H9 (cell line): Measurements from ENCODE around the gene OR2AT4. TPM values are rescaled to one million over a fixed set of nuclear protein-coding genes. Genes with fewer than 3 reads are reported as not detected.

Experiments used
- DNase-seq: peaks from one replicate; pipeline ENCODE4 v3.0.0-alpha.2; 2017
- H2AFZ ChIP-seq: one replicate; pipeline ENCODE4 v1.6.1; 2013; ENCODE audit warnings: mild to moderate bottlenecking, low read length, control low read depth, moderate library complexity
- H2AK5ac ChIP-seq: 2 replicates; pipeline ENCODE4 v1.6.1; 2013; ENCODE audit warnings: low read length, control low read depth, mixed read lengths; ENCODE audit not compliant: insufficient read length
- H2BK120ac ChIP-seq: one replicate; pipeline ENCODE4 v1.6.1; 2013; ENCODE audit warnings: low read depth, mild to moderate bottlenecking, low read length, control low read depth, inconsistent platforms; ENCODE audit not compliant: poor library complexity, severe bottlenecking
- H2BK12ac ChIP-seq: 2 replicates; pipeline ENCODE4 v1.6.1; 2013; ENCODE audit warnings: low read length, control low read depth, mixed read lengths, low read depth; ENCODE audit not compliant: insufficient read length
- H2BK15ac ChIP-seq: 2 replicates; pipeline ENCODE4 v1.6.1; 2013; ENCODE audit warnings: low read depth, low read length, control low read depth
- H2BK20ac ChIP-seq: one replicate; pipeline ENCODE4 v1.6.1; 2013; ENCODE audit warnings: low read depth, mild to moderate bottlenecking, low read length, control low read depth, inconsistent platforms; ENCODE audit not compliant: poor library complexity, severe bottlenecking
- H2BK5ac ChIP-seq: 2 replicates; pipeline ENCODE4 v1.6.1; 2013; ENCODE audit warnings: low read length, control low read depth, mixed read lengths; ENCODE audit not compliant: insufficient read length
- H3K14ac ChIP-seq: 2 replicates; pipeline ENCODE4 v1.6.1; 2013; ENCODE audit warnings: low read length, control low read depth; ENCODE audit not compliant: insufficient read depth
- H3K18ac ChIP-seq: 2 replicates; pipeline ENCODE4 v1.6.1; 2013; ENCODE audit warnings: low read depth, mild to moderate bottlenecking, mixed read lengths, low read length, control low read depth; ENCODE audit not compliant: insufficient read length
- H3K23ac ChIP-seq: 2 replicates; pipeline ENCODE4 v1.6.1; 2013; ENCODE audit warnings: low read length, control low read depth, mixed read lengths, low read depth; ENCODE audit not compliant: insufficient read length
- H3K23me2 ChIP-seq: 2 replicates; pipeline ENCODE4 v1.6.1; 2013; ENCODE audit warnings: low read depth, mild to moderate bottlenecking, mixed read lengths, low read length, control low read depth; ENCODE audit not compliant: insufficient read length, poor library complexity, severe bottlenecking
- H3K27ac ChIP-seq: 2 replicates; pipeline ENCODE4 v1.5.1; 2013; ENCODE audit warnings: low read length, control low read depth, mixed read lengths, low read depth; ENCODE audit not compliant: insufficient read length
- H3K27me3 ChIP-seq: 2 replicates; pipeline ENCODE4 v1.6.1; 2013; ENCODE audit warnings: low read length, control low read depth, inconsistent platforms; ENCODE audit not compliant: insufficient read depth
- H3K4ac ChIP-seq: 2 replicates; pipeline ENCODE4 v1.6.1; 2013; ENCODE audit warnings: low read depth, mild to moderate bottlenecking, control low read depth, inconsistent platforms, low read length, moderate library complexity
- H3K4me1 ChIP-seq: 2 replicates; pipeline ENCODE4 v1.6.1; 2013; ENCODE audit warnings: low read length, control low read depth, inconsistent platforms; ENCODE audit not compliant: insufficient read depth
- H3K4me2 ChIP-seq: 2 replicates; pipeline ENCODE4 v1.6.1; 2013; ENCODE audit warnings: low read length, control low read depth, mixed read lengths; ENCODE audit not compliant: insufficient read length, insufficient read depth
- H3K56ac ChIP-seq: 2 replicates; pipeline ENCODE4 v1.6.1; 2013; ENCODE audit warnings: low read depth, mild to moderate bottlenecking, mixed read lengths, low read length, control low read depth; ENCODE audit not compliant: insufficient read length
- H3K79me1 ChIP-seq: 2 replicates; pipeline ENCODE4 v1.6.1; 2013; ENCODE audit warnings: low read depth, mild to moderate bottlenecking, moderate library complexity, low read length, control low read depth, inconsistent platforms; ENCODE audit not compliant: insufficient read depth, poor library complexity, severe bottlenecking
- H3K79me2 ChIP-seq: 2 replicates; pipeline ENCODE4 v1.6.1; 2013; ENCODE audit warnings: low read length, control low read depth, inconsistent platforms; ENCODE audit not compliant: insufficient read depth
- H3K9ac ChIP-seq: 2 replicates; pipeline ENCODE4 v1.6.1; 2013; ENCODE audit warnings: low read length, control low read depth, mixed read lengths; ENCODE audit not compliant: insufficient read length; ENCODE audit errors: extremely low read depth
- H3K9me3 ChIP-seq: one replicate; pipeline ENCODE4 v1.6.1; 2013; ENCODE audit warnings: low read depth, low read length, inconsistent platforms; ENCODE audit not compliant: control insufficient read depth
- H3T11ph ChIP-seq: one replicate; pipeline ENCODE4 v1.6.1; 2013; ENCODE audit warnings: mild to moderate bottlenecking, low read length, control low read depth, inconsistent platforms
- H4K20me1 ChIP-seq: one replicate; pipeline ENCODE4 v1.6.1; 2013; ENCODE audit not compliant: control insufficient read depth, insufficient read length, insufficient read depth
- H4K5ac ChIP-seq: 2 replicates; pipeline ENCODE4 v1.6.1; 2013; ENCODE audit warnings: low read depth, mild to moderate bottlenecking, mixed read lengths, low read length, control low read depth; ENCODE audit not compliant: insufficient read length
- H4K8ac ChIP-seq: replicated peaks from 2 replicates; pipeline ENCODE4 v1.6.1; 2013; ENCODE audit warnings: low read length, control low read depth, mixed read lengths, low read depth; ENCODE audit not compliant: insufficient read length
- H4K91ac ChIP-seq: 2 replicates; pipeline ENCODE4 v1.6.1; 2013; ENCODE audit warnings: low read depth, mild to moderate bottlenecking, moderate library complexity, mixed read lengths, low read length, control low read depth; ENCODE audit not compliant: insufficient read length
- H3K27ac Mint-ChIP-seq, 3 experiments: 2 replicates in 2 of 3; 3 replicates in 1 of 3; pipeline ENCODE4 v1.8.0; 2020 to 2021; ENCODE audit warnings: mixed read lengths in 3 of 3, mild to moderate bottlenecking in 1 of 3, moderate library complexity in 1 of 3
- H3K27me3 Mint-ChIP-seq: 2 replicates; pipeline ENCODE4 v1.8.0; 2021; ENCODE audit warnings: low read depth, mild to moderate bottlenecking, moderate library complexity, mixed read lengths
- H3K36me3 Mint-ChIP-seq, 3 experiments: 2 replicates in 2 of 3; 3 replicates in 1 of 3; pipeline ENCODE4 v1.8.0; 2020 to 2021; ENCODE audit warnings: low read depth in 3 of 3, mixed read lengths in 3 of 3; ENCODE audit not compliant: insufficient read depth in 1 of 3
- H3K4me1 Mint-ChIP-seq, 2 experiments: 2 replicates each; pipeline ENCODE4 v1.8.0; 2020; ENCODE audit warnings: mixed read lengths in 2 of 2
- H3K4me3 Mint-ChIP-seq, 2 experiments: 2 replicates in 1 of 2; 3 replicates in 1 of 2; pipeline ENCODE4 v1.8.0; 2020 to 2021; ENCODE audit warnings: mild to moderate bottlenecking in 2 of 2, mixed read lengths in 2 of 2, moderate library complexity in 1 of 2
- H3K9me3 Mint-ChIP-seq, 2 experiments: 2 replicates in 1 of 2; 3 replicates in 1 of 2; pipeline ENCODE4 v1.8.0; 2020; ENCODE audit warnings: mild to moderate bottlenecking in 2 of 2, mixed read lengths in 2 of 2, moderate library complexity in 1 of 2
- CTCF ChIP-seq: fragments of 200-600 bp; sonication (generic); conservative IDR thresholded peaks from 3 replicates; pipeline ENCODE4 v1.8.0; 2021; ENCODE audit warnings: antibody characterized with exemption, mild to moderate bottlenecking
- WGBS: extraction: QIAGEN DNeasy Blood & Tissue Kit; methylation state at CpG from one replicate; pipeline ENCODE4 v1.1.7; 2013; ENCODE audit warnings: missing lambda C conversion rate, low lambda C conversion rate, mixed read lengths; ENCODE audit not compliant: insufficient read length; ENCODE audit errors: extremely low coverage; 5-methylcytosine and 5-hydroxymethylcytosine counted together
- total RNA-seq: library from RNA; stranded (reverse); gene quantifications from 2 replicates; pipeline ENCODE4 v1.2.1, GENCODE V29; 2021

Gene OR2AT4
- total RNA-seq, 1 experiment from 2014 or later: not detected

GRCh38 chr11:75145972-75146519 lies 49.4 kb upstream of the OR2AT4 start:
- no peak overlapping the region for H2BK12ac ChIP-seq

More at GRCh38 chr11:75145972-75146519, 49.4 kb upstream of the OR2AT4 start:
- Histone ChIP-seq H3K27ac (no peak overlapping the region), H2BK15ac (no peak overlapping the region), H3K18ac (no peak overlapping the region), H3K23ac (no peak overlapping the region), H2BK120ac (no peak overlapping the region), H3K9me3 (no peaks in the 10 kb centered on the region), H3K27me3 (no peaks in the 10 kb centered on the region), H4K5ac (no peak overlapping the region), H3K79me2 (no peaks in the 10 kb centered on the region), H3T11ph (no peak overlapping the region), H2AFZ (no peak overlapping the region), H3K9ac (no peak overlapping the region), H3K4ac (no peak overlapping the region), H2BK5ac (no peak overlapping the region), H4K8ac (no peak overlapping the region), H4K20me1 (no peaks in the 10 kb centered on the region), H4K91ac (no peak overlapping the region), H3K14ac (no peak overlapping the region), H2AK5ac (no peak overlapping the region), H3K23me2 (no peaks in the 10 kb centered on the region), H3K79me1 (no peaks in the 10 kb centered on the region), H3K56ac (no peak overlapping the region), H3K4me1 (peaks cover 5% of the 10 kb centered on the region), H2BK20ac (no peak overlapping the region), H3K4me2 (no peak overlapping the region)
- no peak for DNase-seq
- peaks cover 11% of the 10 kb centered on the region for H3K27me3 Mint-ChIP-seq
- WGBS: no CpG with 5 or more reads among the region's 6 CpGs
- no peak overlapping the region for H3K27ac Mint-ChIP-seq
- H3K4me3 Mint-ChIP-seq: no peak overlapping the region
- H3K4me1 Mint-ChIP-seq: peaks cover 3 to 8% of the 10 kb centered on the region in 2 experiments; a peak in 3 of 4 replicates
- H3K9me3 Mint-ChIP-seq: no peaks in the 10 kb centered on the region
- no peak for TF ChIP-seq CTCF
- H3K36me3 Mint-ChIP-seq: no peaks in the 10 kb centered on the region
